GM20000 (cell line): ENCODE measurements around the gene FADS6.

Experiments used
- DNase-seq: peaks from one replicate; pipeline ENCODE4 v3.0.0; 2012; ENCODE audit warnings: low spot score
- TF ChIP-seq, protein P1 (sequence below): IDR thresholded peaks from 2 replicates; pipeline ENCODE4 v1.5.1; 2012; ENCODE audit warnings: mild to moderate bottlenecking, control low read depth; ENCODE audit errors: extremely low read depth, missing control alignments

FADS6 gene

DNA sequence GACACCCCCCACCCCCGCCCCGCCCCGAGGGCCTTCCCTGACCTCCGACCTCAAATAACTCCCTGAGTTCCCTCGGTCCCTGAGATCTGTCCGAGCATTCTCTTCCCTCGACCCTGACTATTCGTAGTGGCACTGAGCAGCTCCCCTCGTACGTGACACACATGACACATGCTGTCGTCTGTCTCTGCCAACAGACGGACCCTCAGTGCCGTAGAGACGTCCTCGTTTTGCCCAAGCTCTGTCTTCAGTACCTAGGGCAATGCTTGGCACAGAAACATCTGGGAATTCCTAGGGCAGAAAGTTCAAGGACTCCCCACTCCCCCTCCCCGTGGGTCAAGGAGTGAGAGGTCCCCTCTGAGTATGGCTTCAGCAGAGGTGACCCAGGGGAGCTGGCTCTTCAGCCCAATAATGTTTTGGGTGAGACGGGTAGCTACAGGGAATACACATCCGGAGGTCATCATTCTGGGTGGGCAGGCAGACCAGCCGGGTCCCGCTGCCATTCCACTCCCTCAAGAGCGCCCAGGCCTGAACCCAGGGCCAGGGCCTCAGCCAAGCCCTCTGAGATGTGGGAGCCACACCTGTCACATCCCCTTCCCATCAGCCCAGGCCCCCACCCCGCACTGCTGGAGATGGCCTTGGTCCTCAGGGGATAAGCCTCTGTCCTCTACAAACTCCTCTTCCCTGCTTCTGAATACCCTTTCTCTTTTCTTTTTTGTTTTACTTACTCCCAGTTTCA, 671 bp upstream of the FADS6 start:
- TF ChIP-seq, protein P1, sequence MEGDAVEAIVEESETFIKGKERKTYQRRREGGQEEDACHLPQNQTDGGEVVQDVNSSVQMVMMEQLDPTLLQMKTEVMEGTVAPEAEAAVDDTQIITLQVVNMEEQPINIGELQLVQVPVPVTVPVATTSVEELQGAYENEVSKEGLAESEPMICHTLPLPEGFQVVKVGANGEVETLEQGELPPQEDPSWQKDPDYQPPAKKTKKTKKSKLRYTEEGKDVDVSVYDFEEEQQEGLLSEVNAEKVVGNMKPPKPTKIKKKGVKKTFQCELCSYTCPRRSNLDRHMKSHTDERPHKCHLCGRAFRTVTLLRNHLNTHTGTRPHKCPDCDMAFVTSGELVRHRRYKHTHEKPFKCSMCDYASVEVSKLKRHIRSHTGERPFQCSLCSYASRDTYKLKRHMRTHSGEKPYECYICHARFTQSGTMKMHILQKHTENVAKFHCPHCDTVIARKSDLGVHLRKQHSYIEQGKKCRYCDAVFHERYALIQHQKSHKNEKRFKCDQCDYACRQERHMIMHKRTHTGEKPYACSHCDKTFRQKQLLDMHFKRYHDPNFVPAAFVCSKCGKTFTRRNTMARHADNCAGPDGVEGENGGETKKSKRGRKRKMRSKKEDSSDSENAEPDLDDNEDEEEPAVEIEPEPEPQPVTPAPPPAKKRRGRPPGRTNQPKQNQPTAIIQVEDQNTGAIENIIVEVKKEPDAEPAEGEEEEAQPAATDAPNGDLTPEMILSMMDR = no peak
- no peak for DNase-seq

DNA sequence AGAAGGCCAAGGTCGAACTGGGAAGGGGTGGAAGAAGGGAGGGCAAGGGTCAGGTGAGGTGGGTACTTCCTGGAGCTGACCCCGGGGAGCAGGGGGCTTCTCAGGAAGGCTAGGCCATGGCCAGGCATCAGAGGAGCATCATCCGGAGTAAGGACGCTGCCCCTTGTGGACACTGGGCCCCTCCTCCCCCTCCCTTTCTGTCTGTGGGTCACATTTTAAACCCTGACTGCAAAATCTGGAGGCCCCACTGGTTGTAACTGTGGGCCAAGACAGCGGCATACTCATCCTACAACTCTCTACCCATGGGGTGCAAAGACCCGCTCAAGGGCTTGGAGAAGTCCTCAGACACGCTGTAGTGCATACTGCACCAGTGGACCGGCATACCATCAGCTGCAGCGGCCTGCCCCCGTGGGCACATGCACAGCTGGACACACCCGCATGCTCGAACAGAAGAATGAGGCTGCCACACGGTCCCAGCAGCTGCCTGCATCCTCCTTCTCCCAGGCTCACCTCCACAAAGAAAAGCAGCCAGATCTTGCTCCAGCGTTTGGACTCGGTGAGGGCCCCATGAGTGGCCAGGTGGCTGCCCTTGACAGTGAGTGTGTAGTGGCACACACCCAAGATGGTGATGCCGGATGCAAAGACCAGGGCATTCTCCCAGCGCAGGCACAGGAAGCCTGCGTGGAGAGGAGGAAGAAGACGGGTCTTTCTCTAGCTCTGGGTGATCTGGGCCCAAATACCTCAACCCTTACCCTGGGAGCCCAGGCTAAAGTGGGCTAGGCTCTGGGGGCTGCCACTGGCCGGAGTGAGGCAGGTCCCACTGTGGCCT, 1.2 kb downstream of the FADS6 start:
- TF ChIP-seq, protein P1 = no peak
- no peak for DNase-seq

DNA sequence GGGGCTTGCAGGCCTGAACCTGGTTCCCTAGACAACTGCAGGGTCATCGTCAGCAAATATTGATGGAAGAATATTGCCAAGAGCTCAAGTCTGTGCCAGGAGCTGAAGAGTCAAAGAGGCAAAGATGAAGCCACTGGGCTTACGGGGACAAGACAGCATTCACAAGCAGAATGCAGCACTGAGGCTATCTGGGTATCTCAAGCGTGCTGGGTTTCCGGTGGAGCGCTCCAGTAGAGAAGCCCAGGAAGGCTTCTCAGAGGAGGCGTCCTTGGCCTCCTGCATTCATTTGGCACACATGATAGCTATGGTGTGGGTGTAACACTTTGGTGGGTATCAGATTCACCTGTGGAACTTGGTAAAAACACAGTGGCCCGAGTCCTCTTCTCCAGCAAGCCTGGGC, 2.9 kb downstream of the FADS6 start:
- TF ChIP-seq, protein P1 = no peak
- DNase-seq = no peak

DNA sequence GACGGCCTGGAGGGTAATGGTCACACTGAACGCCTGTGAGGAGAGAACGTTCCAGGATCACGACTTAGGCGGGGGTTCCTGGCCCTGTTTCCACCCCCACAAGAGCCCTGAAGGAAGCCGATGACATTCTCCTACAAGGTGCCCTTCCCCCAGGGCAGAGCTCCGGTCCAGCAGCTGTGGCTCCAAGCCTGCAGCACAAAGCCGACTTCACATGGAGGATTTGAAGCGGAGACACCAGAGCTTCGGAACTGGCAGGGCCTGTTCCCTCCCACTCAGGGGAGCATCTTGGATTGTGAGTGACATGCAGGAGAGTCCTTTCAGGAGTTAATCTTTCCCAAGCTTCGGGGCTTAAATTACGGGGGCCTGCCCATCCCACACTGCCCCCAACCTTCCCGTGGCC, 5.0 kb downstream of the FADS6 start:
- no peak for DNase-seq
- TF ChIP-seq, protein P1 = no peak

DNA sequence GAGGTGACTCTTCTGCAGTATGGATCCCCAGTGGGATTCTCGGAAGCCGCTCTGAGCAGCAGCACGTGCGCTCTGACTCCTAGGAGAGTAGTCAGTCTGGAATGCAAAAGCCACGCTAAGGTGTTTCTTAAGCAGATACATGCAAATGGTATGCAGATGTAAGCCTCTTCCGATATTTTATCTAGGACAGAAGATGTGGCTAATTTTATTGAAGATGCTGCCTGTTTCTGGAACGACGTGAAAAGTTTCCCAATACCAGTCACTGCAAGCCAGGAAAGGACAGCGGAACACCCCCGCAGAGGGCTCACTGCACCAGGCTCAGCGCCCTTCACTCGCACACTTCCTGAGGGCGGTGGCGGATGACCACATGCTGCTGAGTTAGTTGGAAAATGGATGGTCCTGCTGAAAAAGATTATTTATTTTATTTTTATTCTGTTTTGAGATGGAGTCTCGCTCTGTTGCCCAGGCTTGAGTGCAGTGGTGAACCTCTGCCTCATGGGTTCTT, 10.1 kb downstream of the FADS6 start:
- no peak for DNase-seq
- TF ChIP-seq, protein P1 = no peak

DNA sequence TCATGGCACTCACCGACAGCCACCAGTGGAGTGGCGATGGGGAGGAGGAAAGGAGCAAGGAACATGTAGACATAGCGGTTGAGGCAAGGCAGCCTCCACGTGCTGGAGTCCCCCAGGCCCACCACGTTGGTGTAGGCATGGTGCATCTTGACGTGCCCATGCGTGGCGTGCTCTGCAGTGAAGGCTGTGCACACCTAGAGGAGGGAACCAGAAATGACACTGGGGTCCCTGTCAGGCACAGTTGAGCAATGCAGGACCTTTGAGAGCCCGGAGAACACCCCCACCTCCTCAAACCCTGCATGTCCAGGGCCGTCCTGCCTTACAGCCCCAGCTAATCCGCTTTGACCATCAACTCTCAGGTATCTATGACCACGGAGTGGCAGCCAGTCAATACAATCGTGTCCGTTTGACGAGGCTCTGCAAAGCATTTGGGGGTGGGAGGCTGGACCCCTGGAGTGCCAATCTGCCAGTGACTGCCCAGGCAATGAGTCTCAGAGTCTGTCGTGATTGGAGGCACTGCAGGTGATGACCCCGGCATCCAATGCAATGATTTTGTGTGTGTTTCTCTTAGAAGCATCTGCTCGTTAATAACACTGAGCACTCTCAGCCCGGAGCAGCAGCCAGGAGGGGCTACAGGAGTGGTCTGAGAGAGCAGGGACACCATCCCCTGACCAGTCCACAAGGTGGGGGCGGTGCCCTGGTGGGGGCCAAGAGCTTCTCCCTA, 10.8 kb downstream of the FADS6 start:
- DNase-seq = no peak
- TF ChIP-seq, protein P1 = no peak
